ENCODE results near the gene DLGAP3. TPM values are rescaled to one million over a fixed set of nuclear protein-coding genes. Genes with fewer than 3 reads are reported as not detected.

The DLGAP3 gene
- total RNA-seq, 1 donor from 2014 or later = not detected

- Histone ChIP-seq H3K27me3 (ENCODE audit: control insufficient read depth in 3 of 3, insufficient read depth in 3 of 3, low read length in 3 of 3) (peaks cover 8 to 17% (median 16%) of the 10 kb centered on the region in 3 donors), H3K9ac (ENCODE audit: low read depth in 1 of 3, low read length in 3 of 3) (no peak overlapping the region), H3K4me1 (ENCODE audit: control insufficient read depth in 3 of 3, insufficient read depth in 3 of 3, low read length in 3 of 3) (no peaks in the 10 kb centered on the region), H3K4me3 (ENCODE audit: low read length in 3 of 3) (no peak overlapping the region), H3K9me3 (ENCODE audit: control insufficient read depth in 3 of 3, low read length in 3 of 3) (peaks cover 0 to 2% (median 0%) of the 10 kb centered on the region in 3 donors), H3K27ac (ENCODE audit: low read depth, low read length) (no peak overlapping the region), H3K36me3 (ENCODE audit: control insufficient read depth in 3 of 3, insufficient read depth in 3 of 3, low read length in 3 of 3) (no peaks in the 10 kb centered on the region)
Observed at GRCh38 chr1:34898330-34898761, 31.1 kb downstream of the DLGAP3 start.

GRCh38 chr1:34896612-34897011 lies 32.8 kb downstream of the DLGAP3 start:
- no peak overlapping the region for H3K9ac ChIP-seq (ENCODE audit: low read depth in 1 of 3, low read length in 3 of 3)
- no peaks in the 10 kb centered on the region for H3K36me3 ChIP-seq (ENCODE audit: control insufficient read depth in 3 of 3, insufficient read depth in 3 of 3, low read length in 3 of 3)
- no peaks in the 10 kb centered on the region for H3K4me1 ChIP-seq (ENCODE audit: control insufficient read depth in 3 of 3, insufficient read depth in 3 of 3, low read length in 3 of 3)
- peaks cover 0 to 2% (median 0%) of the 10 kb centered on the region in 3 donors for H3K9me3 ChIP-seq (ENCODE audit: control insufficient read depth in 3 of 3, low read length in 3 of 3)
- H3K27me3 ChIP-seq (ENCODE audit: control insufficient read depth in 3 of 3, insufficient read depth in 3 of 3, low read length in 3 of 3) = peaks cover 8 to 14% (median 9%) of the 10 kb centered on the region in 3 donors
- no peak overlapping the region for H3K27ac ChIP-seq (ENCODE audit: low read depth, low read length)
- H3K4me3 ChIP-seq (ENCODE audit: low read length in 3 of 3) = no peak overlapping the region

- Histone ChIP-seq H3K27ac (ENCODE audit: low read depth, low read length) (no peak overlapping the region), H3K4me1 (ENCODE audit: control insufficient read depth in 3 of 3, insufficient read depth in 3 of 3, low read length in 3 of 3) (peaks cover 0 to 3% (median 0%) of the 10 kb centered on the region in 3 donors), H3K4me3 (ENCODE audit: low read length in 3 of 3) (no peak overlapping the region), H3K9ac (ENCODE audit: low read depth in 1 of 3, low read length in 3 of 3) (no peak overlapping the region), H3K9me3 (ENCODE audit: control insufficient read depth in 3 of 3, low read length in 3 of 3) (no peaks in the 10 kb centered on the region), H3K27me3 (ENCODE audit: control insufficient read depth in 3 of 3, insufficient read depth in 3 of 3, low read length in 3 of 3) (peaks cover 18 to 21% (median 20%) of the 10 kb centered on the region in 3 donors), H3K36me3 (ENCODE audit: control insufficient read depth in 3 of 3, insufficient read depth in 3 of 3, low read length in 3 of 3) (no peaks in the 10 kb centered on the region)
Observed at GRCh38 chr1:34889705-34890104, 39.7 kb downstream of the DLGAP3 start.

- Histone ChIP-seq H3K36me3 (ENCODE audit: control insufficient read depth in 3 of 3, insufficient read depth in 3 of 3, low read length in 3 of 3) (no peaks in the 10 kb centered on the region), H3K27ac (ENCODE audit: low read depth, low read length) (no peak overlapping the region), H3K9me3 (ENCODE audit: control insufficient read depth in 3 of 3, low read length in 3 of 3) (no peaks in the 10 kb centered on the region), H3K9ac (ENCODE audit: low read depth in 1 of 3, low read length in 3 of 3) (no peak overlapping the region), H3K4me1 (ENCODE audit: control insufficient read depth in 3 of 3, insufficient read depth in 3 of 3, low read length in 3 of 3) (peaks cover 0 to 3% (median 0%) of the 10 kb centered on the region in 3 donors), H3K4me3 (ENCODE audit: low read length in 3 of 3) (no peak overlapping the region), H3K27me3 (ENCODE audit: control insufficient read depth in 3 of 3, insufficient read depth in 3 of 3, low read length in 3 of 3) (peaks cover 27 to 40% (median 31%) of the 10 kb centered on the region in 3 donors)
Observed at GRCh38 chr1:34887593-34887992, 41.9 kb downstream of the DLGAP3 start.

- Histone ChIP-seq H3K4me3 (ENCODE audit: low read length in 3 of 3) (peak overlapping the region in 2 of 3 donors; percentile 7 to 29), H3K4me1 (ENCODE audit: control insufficient read depth in 3 of 3, insufficient read depth in 3 of 3, low read length in 3 of 3) (peaks cover 0 to 3% (median 0%) of the 10 kb centered on the region in 3 donors), H3K9me3 (ENCODE audit: control insufficient read depth in 3 of 3, low read length in 3 of 3) (peaks cover 0 to 5% (median 0%) of the 10 kb centered on the region in 3 donors), H3K27me3 (ENCODE audit: control insufficient read depth in 3 of 3, insufficient read depth in 3 of 3, low read length in 3 of 3) (peaks cover 27 to 42% (median 31%) of the 10 kb centered on the region in 3 donors), H3K9ac (ENCODE audit: low read depth in 1 of 3, low read length in 3 of 3) (peak overlapping the region in 1 of 3 donors; percentile 40), H3K27ac (ENCODE audit: low read depth, low read length) (no peak overlapping the region), H3K36me3 (ENCODE audit: control insufficient read depth in 3 of 3, insufficient read depth in 3 of 3, low read length in 3 of 3) (no peaks in the 10 kb centered on the region)
Observed at GRCh38 chr1:34885405-34886247, 43.8 kb downstream of the DLGAP3 start.

GRCh38 chr1:34884961-34885360 lies 44.5 kb downstream of the DLGAP3 start:
- Histone ChIP-seq H3K4me3 (ENCODE audit: low read length in 3 of 3) (no peak overlapping the region), H3K27ac (ENCODE audit: low read depth, low read length) (no peak overlapping the region), H3K36me3 (ENCODE audit: control insufficient read depth in 3 of 3, insufficient read depth in 3 of 3, low read length in 3 of 3) (no peaks in the 10 kb centered on the region), H3K4me1 (ENCODE audit: control insufficient read depth in 3 of 3, insufficient read depth in 3 of 3, low read length in 3 of 3) (peaks cover 0 to 3% (median 0%) of the 10 kb centered on the region in 3 donors), H3K9ac (ENCODE audit: low read depth in 1 of 3, low read length in 3 of 3) (no peak overlapping the region), H3K9me3 (ENCODE audit: control insufficient read depth in 3 of 3, low read length in 3 of 3) (peaks cover 0 to 5% (median 0%) of the 10 kb centered on the region in 3 donors), H3K27me3 (ENCODE audit: control insufficient read depth in 3 of 3, insufficient read depth in 3 of 3, low read length in 3 of 3) (peaks cover 29 to 42% (median 31%) of the 10 kb centered on the region in 3 donors)

- Histone ChIP-seq H3K27ac (ENCODE audit: low read depth, low read length) (no peak overlapping the region), H3K27me3 (ENCODE audit: control insufficient read depth in 3 of 3, insufficient read depth in 3 of 3, low read length in 3 of 3) (peaks cover 31 to 42% (median 31%) of the 10 kb centered on the region in 3 donors), H3K36me3 (ENCODE audit: control insufficient read depth in 3 of 3, insufficient read depth in 3 of 3, low read length in 3 of 3) (no peaks in the 10 kb centered on the region), H3K4me1 (ENCODE audit: control insufficient read depth in 3 of 3, insufficient read depth in 3 of 3, low read length in 3 of 3) (peaks cover 0 to 3% (median 0%) of the 10 kb centered on the region in 3 donors), H3K9me3 (ENCODE audit: control insufficient read depth in 3 of 3, low read length in 3 of 3) (peaks cover 0 to 5% (median 0%) of the 10 kb centered on the region in 3 donors), H3K4me3 (ENCODE audit: low read length in 3 of 3) (no peak overlapping the region), H3K9ac (ENCODE audit: low read depth in 1 of 3, low read length in 3 of 3) (no peak overlapping the region)
Observed at GRCh38 chr1:34884536-34884935, 44.9 kb downstream of the DLGAP3 start.

GRCh38 chr1:34879230-34879629 lies 50.2 kb downstream of the DLGAP3 start:
- no peak overlapping the region for H3K27ac ChIP-seq (ENCODE audit: low read depth, low read length)
- no peak overlapping the region for H3K4me3 ChIP-seq (ENCODE audit: low read length in 3 of 3)
- H3K9me3 ChIP-seq (ENCODE audit: control insufficient read depth in 3 of 3, low read length in 3 of 3) = peaks cover 0 to 5% (median 0%) of the 10 kb centered on the region in 3 donors
- H3K27me3 ChIP-seq (ENCODE audit: control insufficient read depth in 3 of 3, insufficient read depth in 3 of 3, low read length in 3 of 3) = peaks cover 13 to 26% (median 24%) of the 10 kb centered on the region in 3 donors
- H3K9ac ChIP-seq (ENCODE audit: low read depth in 1 of 3, low read length in 3 of 3) = no peak overlapping the region
- no peaks in the 10 kb centered on the region for H3K4me1 ChIP-seq (ENCODE audit: control insufficient read depth in 3 of 3, insufficient read depth in 3 of 3, low read length in 3 of 3)
- no peaks in the 10 kb centered on the region for H3K36me3 ChIP-seq (ENCODE audit: control insufficient read depth in 3 of 3, insufficient read depth in 3 of 3, low read length in 3 of 3)

- H3K36me3 ChIP-seq (ENCODE audit: control insufficient read depth in 3 of 3, insufficient read depth in 3 of 3, low read length in 3 of 3) = no peaks in the 10 kb centered on the region
- H3K4me3 ChIP-seq (ENCODE audit: low read length in 3 of 3) = no peak overlapping the region
- peaks cover 0 to 4% (median 0%) of the 10 kb centered on the region in 3 donors for H3K9me3 ChIP-seq (ENCODE audit: control insufficient read depth in 3 of 3, low read length in 3 of 3)
- H3K9ac ChIP-seq (ENCODE audit: low read depth in 1 of 3, low read length in 3 of 3) = no peak overlapping the region
- no peaks in the 10 kb centered on the region for H3K4me1 ChIP-seq (ENCODE audit: control insufficient read depth in 3 of 3, insufficient read depth in 3 of 3, low read length in 3 of 3)
- H3K27me3 ChIP-seq (ENCODE audit: control insufficient read depth in 3 of 3, insufficient read depth in 3 of 3, low read length in 3 of 3) = peaks cover 19 to 45% (median 30%) of the 10 kb centered on the region in 3 donors
- H3K27ac ChIP-seq (ENCODE audit: low read depth, low read length) = no peak overlapping the region
Observed at GRCh38 chr1:34876406-34876805, 53.0 kb downstream of the DLGAP3 start.

All from skeletal muscle tissue (tissue), 4 donors.